Hematopoietic multipotent progenitor cell treated with erythropoietin and hydrocortisone succinate and interleukin-3 and kit ligand, for 6 days (in vitro differentiated cells): ENCODE measurements around the gene DR1.
A peak's percentile ranks its signal among the peaks of the same experiment; 100 is the strongest.
"Not testable (repeated sequence)": the region's sequence is repeated elsewhere in the genome, so short reads cannot be mapped to it uniquely, and the experiment has no call there.

Experiments used
- DNase-seq: peaks from one replicate; pipeline ENCODE4 v3.0.0-alpha.2; 2015

The DR1 gene

GRCh38 chr1:93344484-93344883, 1.2 kb upstream of the DR1 start:
- DNase-seq, result peak; percentile 32

GRCh38 chr1:93344886-93345632, 648 bp upstream of the DR1 start:
- peak; percentile 71 for DNase-seq

- peak; percentile 72 for DNase-seq
Observed at GRCh38 chr1:93346421-93346993, 800 bp downstream of the DR1 start.

- no peak for DNase-seq
Observed at GRCh38 chr1:93347334-93347899, 1.7 kb downstream of the DR1 start.

GRCh38 chr1:93348104-93348728, 2.5 kb downstream of the DR1 start:
- DNase-seq, result no peak

GRCh38 chr1:93349231-93350135, 3.8 kb downstream of the DR1 start:
- DNase-seq, result peak; percentile 64

GRCh38 chr1:93350322-93350721, 4.6 kb downstream of the DR1 start:
- DNase-seq, result no peak

GRCh38 chr1:93350875-93351274, 5.2 kb downstream of the DR1 start:
- DNase-seq, result no peak

- not testable (repeated sequence) for DNase-seq
Observed at GRCh38 chr1:93351346-93351745, 5.6 kb downstream of the DR1 start.

GRCh38 chr1:93352376-93352775, 6.7 kb downstream of the DR1 start:
- no peak for DNase-seq

- no peak for DNase-seq
Observed at GRCh38 chr1:93353286-93353685, 7.6 kb downstream of the DR1 start.

- DNase-seq, result no peak
Observed at GRCh38 chr1:93354749-93355148, 9.0 kb downstream of the DR1 start.

- DNase-seq, result no peak
Observed at GRCh38 chr1:93357242-93357641, 11.5 kb downstream of the DR1 start.

- DNase-seq, result no peak
Observed at GRCh38 chr1:93358293-93358692, 12.6 kb downstream of the DR1 start.

- no peak for DNase-seq
Observed at GRCh38 chr1:93360111-93360510, 14.4 kb downstream of the DR1 start.

GRCh38 chr1:93362237-93362636, 16.5 kb downstream of the DR1 start:
- no peak for DNase-seq

GRCh38 chr1:93365813-93366212, 20.1 kb downstream of the DR1 start:
- DNase-seq, result no peak

GRCh38 chr1:93369734-93370133, 24.0 kb downstream of the DR1 start:
- no peak for DNase-seq

- no peak for DNase-seq
Observed at GRCh38 chr1:93374334-93375106, 28.8 kb downstream of the DR1 start.

GRCh38 chr1:93384656-93385055, 38.9 kb downstream of the DR1 start:
- no peak for DNase-seq

- not testable (repeated sequence) for DNase-seq
Observed at GRCh38 chr1:93386268-93386667, 40.6 kb downstream of the DR1 start.

GRCh38 chr1:93394514-93394913, 48.8 kb downstream of the DR1 start:
- no peak for DNase-seq
